GM15510 (cell line): Measurements from ENCODE around the gene FPR3.

Experiments
- POLR2A ChIP-seq: IDR thresholded peaks from 3 replicates; pipeline ENCODE4 v1.6.1; 2011; ENCODE audit warnings: borderline replicate concordance; ENCODE audit not compliant: insufficient read length; ENCODE audit errors: extremely low read depth

Gene FPR3

DNA sequence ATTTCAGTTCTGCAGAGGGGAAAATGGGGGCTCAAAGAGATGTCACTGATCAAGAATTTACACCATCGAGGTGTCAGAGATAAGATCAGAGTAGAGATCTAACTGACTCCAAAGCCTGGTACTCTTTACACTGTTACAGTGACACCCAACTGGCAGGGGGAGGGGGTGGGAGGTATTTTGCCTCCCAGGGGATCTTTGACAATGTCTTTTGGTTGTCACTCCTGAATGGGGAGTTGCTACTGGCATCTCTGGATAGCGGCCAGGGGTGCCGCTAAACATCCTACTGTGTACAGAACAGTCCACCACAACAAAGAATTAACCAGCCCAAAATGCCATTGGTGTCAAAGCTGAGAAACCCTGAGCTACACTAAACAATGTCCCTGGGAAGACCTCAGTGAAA lies 3.1 kb downstream of the FPR3 start:
- no peak for TF ChIP-seq POLR2A

DNA sequence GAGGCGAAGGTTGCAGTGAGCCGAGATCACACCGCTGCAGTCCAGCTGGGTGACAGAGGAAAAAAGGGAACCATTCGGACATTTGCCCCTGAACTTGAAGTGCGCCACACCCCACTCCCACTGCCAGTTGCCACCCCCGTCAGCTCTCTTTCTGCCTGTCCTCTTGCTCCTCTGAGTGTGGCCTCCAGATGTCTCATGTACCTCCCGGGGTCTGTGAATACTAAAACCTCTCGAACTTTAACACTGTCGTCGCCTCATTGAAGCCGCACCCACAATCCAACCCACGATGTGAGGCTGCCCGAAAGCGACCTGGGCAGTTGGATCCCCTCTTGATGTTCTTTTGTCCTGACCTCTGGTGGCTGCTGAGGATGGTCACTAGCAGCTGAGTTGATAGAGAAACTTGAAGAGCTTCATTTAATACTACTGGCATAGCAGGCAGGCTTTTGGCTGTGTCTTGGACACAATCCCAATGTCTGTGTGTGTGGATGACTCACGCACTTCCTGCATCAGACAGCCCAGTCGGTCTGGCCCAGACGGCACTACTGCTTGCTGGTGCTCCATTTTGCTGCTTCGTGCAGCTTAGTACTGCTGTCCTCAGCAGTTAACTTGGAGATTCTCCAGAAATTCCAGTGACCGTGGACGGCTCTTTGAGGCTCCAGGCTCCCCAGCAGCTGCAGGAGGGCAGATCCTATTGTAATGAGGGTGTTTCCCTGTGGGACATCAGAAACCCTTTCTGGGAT lies 4.2 kb downstream of the FPR3 start:
- no peak for TF ChIP-seq POLR2A

- TF ChIP-seq POLR2A: no peak
These were observed 5.0 kb downstream of the FPR3 start for GRCh38 chr19:51799774-51800472.

- TF ChIP-seq POLR2A: no peak
These were observed 5.7 kb downstream of the FPR3 start for GRCh38 chr19:51800473-51801244.

DNA sequence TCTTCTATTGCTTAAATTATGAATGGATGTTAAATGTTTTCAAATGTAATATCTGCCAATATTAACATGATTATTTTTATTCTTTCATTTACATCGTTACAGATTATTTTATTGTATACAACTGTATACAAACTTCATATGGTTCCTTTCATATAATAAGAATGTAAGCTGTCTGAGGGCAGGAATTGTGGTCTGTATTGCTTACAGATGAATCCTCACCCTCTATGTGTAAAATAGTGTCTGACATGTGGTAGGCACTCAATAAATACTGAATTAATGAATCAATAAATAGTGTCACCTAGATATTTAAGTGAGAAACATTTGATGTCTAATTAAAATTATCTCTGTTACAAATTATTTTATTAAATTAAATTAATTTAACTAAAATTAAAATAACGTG lies 7.8 kb downstream of the FPR3 start:
- no peak for TF ChIP-seq POLR2A

DNA sequence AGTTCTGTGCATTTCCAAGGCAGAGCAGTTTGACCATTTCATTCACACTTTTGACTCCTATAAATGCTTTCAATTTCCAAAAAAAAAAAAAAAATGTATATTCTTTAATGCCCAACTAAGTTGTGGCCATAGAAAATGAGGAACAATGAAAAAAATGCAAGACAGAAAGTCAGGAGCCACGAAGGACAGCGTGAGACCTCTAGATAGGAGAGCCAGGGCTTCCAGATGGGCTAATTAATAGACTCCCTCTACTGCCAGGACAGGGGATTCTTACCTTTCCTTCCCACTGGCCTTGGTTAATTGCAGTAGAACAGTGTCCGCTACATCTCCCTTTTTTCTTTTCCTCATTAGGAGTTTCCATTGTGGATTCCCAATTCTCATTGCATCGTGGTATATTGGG lies 8.6 kb downstream of the FPR3 start:
- TF ChIP-seq POLR2A: no peak

- no peak for TF ChIP-seq POLR2A
These were observed 9.0 kb downstream of the FPR3 start for GRCh38 chr19:51803967-51804366.

DNA sequence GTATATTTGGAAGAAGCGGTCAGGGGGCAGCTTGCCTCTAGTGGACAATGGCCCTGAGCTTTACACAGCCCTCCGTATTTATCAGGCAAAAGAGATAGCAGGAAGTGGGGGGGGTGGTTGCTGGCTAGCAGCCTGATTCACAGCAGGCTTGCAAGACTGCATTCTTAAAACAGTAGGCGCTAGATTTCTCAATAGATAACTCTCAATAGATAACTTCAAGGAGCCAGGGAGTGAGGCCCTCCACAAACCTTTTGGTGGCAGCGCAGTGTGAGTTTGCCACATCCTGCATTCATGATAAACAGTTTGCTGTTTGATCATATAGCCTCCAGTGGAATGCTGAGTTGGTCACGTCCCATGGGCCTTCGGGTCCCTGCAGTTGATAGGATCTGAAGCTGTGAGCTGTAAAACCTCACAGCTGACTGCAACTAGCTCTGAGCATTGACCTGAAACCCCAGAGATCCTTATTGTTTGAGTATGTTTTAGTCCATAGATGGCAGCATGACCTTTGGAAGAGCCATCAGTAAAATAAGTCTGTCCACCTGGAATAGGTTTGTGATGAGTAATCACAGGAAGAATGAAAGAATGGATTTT lies 12.2 kb downstream of the FPR3 start:
- TF ChIP-seq POLR2A: no peak

GRCh38 chr19:51807925-51808324 lies 13.0 kb downstream of the FPR3 start:
- TF ChIP-seq POLR2A: no peak

GRCh38 chr19:51808333-51808986 lies 13.5 kb downstream of the FPR3 start:
- no peak for TF ChIP-seq POLR2A

DNA sequence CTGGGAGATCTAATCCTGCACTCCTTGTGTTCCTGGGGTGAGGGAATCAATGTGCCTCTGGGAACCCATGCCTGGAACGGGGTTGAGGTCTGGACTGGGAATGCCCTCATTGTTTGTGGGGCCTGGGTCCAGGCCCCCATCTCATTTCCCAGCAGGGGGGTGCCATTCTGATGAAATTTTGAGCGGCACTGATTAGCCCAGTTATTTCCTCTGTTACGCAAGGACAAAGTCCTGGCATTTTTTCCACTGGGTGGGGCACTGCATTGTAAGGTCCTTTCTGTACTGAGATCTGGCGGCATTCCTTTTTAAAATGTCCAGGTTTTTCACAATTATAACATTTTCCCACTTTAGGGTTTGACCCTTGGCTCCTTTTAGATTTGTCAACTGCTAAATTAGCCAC lies 14.8 kb downstream of the FPR3 start:
- TF ChIP-seq POLR2A: no peak

DNA sequence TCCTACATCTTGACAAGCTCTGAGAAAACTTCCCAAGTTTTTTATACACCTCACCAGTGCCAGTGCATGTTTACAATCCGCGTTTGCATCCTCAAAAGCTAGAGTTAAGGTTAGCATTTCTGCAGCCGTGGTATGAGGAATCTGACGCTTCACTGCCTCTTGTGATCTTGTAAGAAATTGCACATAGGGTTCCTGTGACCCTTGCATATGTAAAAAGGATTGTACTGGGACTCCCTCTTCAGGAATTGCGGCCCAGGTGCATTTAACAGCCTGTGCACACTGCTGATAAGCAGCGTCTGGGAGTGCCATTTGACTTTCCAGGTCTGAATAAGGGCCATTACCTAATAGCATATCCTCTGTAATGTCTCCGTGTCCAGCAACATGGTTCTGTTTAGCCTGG lies 15.3 kb downstream of the FPR3 start:
- TF ChIP-seq POLR2A: no peak

DNA sequence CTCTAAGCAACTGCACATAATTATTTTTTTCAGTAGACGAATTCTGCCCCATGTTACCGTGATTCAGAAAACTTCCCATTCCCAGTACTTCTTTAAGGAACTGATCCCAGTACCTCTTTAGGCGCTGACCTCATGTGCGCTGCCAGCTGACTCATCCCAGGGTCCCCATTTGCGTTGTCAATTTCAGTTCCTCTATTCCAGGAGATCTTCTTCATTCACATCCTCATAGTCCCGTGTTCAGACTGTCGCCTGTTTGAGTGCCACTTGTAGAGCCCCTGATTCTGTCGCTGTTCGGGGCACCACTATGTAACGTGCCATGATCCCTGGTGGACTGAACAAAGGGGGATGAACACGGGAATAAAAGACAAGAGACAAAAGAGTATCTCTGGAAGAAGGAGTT lies 16.4 kb downstream of the FPR3 start:
- TF ChIP-seq POLR2A: no peak

DNA sequence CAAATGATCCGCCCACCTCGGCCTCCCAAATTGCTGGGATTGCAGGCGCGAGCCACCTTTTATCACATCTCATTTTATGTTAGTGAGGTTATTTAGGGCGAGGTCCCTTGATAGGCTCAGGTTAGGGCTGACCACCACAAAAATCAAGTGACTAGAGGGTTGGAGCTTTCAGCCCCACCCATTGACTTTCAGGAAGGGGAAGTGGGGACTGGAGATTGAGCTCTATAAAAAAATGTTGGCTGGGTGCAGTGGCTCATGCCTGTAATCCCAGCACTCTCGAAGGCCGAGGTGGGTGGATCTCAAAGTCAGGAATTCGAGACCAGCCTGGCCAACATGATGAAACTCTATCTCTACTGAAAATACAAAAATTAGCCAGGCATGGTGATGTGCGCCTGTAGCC lies 20.1 kb downstream of the FPR3 start:
- TF ChIP-seq POLR2A: no peak

DNA sequence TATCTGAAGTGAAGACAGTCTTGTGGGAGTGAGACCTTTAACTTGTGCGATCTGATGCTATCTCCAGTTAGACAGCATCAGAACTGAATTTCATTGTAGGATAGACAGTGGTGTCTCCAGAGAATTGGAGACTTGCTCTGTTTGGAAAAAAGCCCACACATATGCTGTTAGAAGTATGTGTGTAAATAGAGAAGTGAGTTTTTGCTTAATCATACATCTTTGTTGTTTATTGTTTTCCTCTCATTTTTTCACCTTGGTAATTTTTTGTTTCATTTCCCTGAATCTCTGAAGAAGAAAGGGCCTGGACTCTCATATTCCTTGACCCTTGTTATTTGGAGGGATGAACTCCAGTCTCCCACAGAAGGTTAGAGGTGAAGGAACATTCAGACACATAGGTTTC lies 21.8 kb downstream of the FPR3 start:
- TF ChIP-seq POLR2A: no peak
